GM12878 (cell line): Measurements from ENCODE around the gene DTD1. TPM values are rescaled to one million over a fixed set of nuclear protein-coding genes. Genes with fewer than 3 reads are reported as not detected.

Experiments used
- ATAC-seq: fragments of 200-7000 bp; cut with Tn5 transposase; 3 replicates; pipeline ENCODE4 v1.9.1; 2020; ENCODE audit warnings: mild to moderate bottlenecking, moderate library complexity
- BruUV-seq: library from RNA; stranded (reverse); fragments of 400-500 nt; replicated peaks from 2 replicates; lab custom pipeline; 2021; lab: Mats Ljungman, UMichigan
- CTCF ChIA-PET: fragments of 300-600 bp; sonication (Branson Sonifier 250); formaldehyde crosslinking; extraction: SDS; loops from one replicate; lab custom pipeline; 2021; ENCODE audit warnings: inconsistent platforms; lab: Yijun Ruan, JAX
- POLR2A ChIA-PET: fragments of 350-600 bp; formaldehyde crosslinking; extraction: SDS; loops from one replicate; lab custom pipeline; 2021; ENCODE audit warnings: inconsistent platforms; lab: Charles Lee
- RAD21 ChIA-PET: fragments of 300-600 bp; sonication (Branson Sonifier 250); formaldehyde crosslinking; loops from one replicate; lab custom pipeline; 2023; ENCODE audit warnings: antibody characterized with exemption; ENCODE audit not compliant: unreplicated experiment; lab: Charles Lee
- SMC1A ChIA-PET: fragments of 300-600 bp; sonication (Branson Sonifier 250); formaldehyde crosslinking; loops from one replicate; lab custom pipeline; 2023; ENCODE audit not compliant: unreplicated experiment, uncharacterized antibody; lab: Charles Lee
- DNase-seq: peaks from one replicate; pipeline ENCODE4 v3.0.0-alpha.2; 2011; ENCODE audit warnings: low read depth, low spot score
- FAIRE-seq: peaks from 3 replicates; lab custom pipeline; 2011; peaks lifted over from hg19 to GRCh38; lab: Jason Lieb, UNC
- H2AFZ ChIP-seq: 2 replicates; pipeline ENCODE4 v1.6.0; 2011; ENCODE audit warnings: low read depth, low read length, control low read depth; ENCODE audit not compliant: control insufficient read depth
- H3K27ac ChIP-seq: 2 replicates; pipeline ENCODE4 v1.5.1; 2011; ENCODE audit warnings: control low read depth; ENCODE audit not compliant: control insufficient read depth, insufficient read depth
- H3K27me3 ChIP-seq, 2 experiments: replicated peaks in 1 of 2; 2 replicates each; pipeline versions ENCODE4 v1.6.0 to v1.6.1; 2011; ENCODE audit warnings: low read length in 1 of 2; ENCODE audit not compliant: control insufficient read depth in 2 of 2, insufficient read depth in 2 of 2
- H3K36me3 ChIP-seq, 2 experiments: 2 replicates each; pipeline ENCODE4 v1.5.1; 2011; ENCODE audit warnings: low read length in 1 of 2; ENCODE audit not compliant: control insufficient read depth in 2 of 2, insufficient read depth in 2 of 2
- H3K4me1 ChIP-seq: 2 replicates; pipeline ENCODE4 v1.6.1; 2011; ENCODE audit warnings: mild to moderate bottlenecking, low read length, moderate library complexity, mixed read lengths; ENCODE audit not compliant: control insufficient read depth, insufficient read depth
- H3K4me2 ChIP-seq: 2 replicates; pipeline ENCODE4 v1.6.0; 2011; ENCODE audit warnings: control low read depth; ENCODE audit not compliant: control insufficient read depth, insufficient read depth
- H3K4me3 ChIP-seq: fragments of 200-600 bp; sonication (generic); 2 replicates; pipeline ENCODE4 v1.5.1; 2016
- H3K79me2 ChIP-seq: 2 replicates; pipeline ENCODE4 v1.6.0; 2011; ENCODE audit warnings: low read length; ENCODE audit not compliant: control insufficient read depth, insufficient read depth
- H3K9ac ChIP-seq: 2 replicates; pipeline ENCODE4 v1.8.0; 2011; ENCODE audit warnings: low read length, control low read depth, mixed read lengths; ENCODE audit not compliant: control insufficient read depth, insufficient read depth
- H3K9me3 ChIP-seq: replicated peaks from 3 replicates; pipeline ENCODE4 v1.5.1; 2011; ENCODE audit warnings: mild to moderate bottlenecking, low read length; ENCODE audit not compliant: control insufficient read depth, insufficient read depth
- H4K20me1 ChIP-seq: 2 replicates; pipeline ENCODE4 v1.6.0; 2011; ENCODE audit not compliant: control insufficient read depth, insufficient read depth
- ASH2L ChIP-seq: fragments of 300-600, 200-600 bp; sonication (generic); IDR thresholded peaks from 2 replicates; pipeline ENCODE4 v1.6.1; 2017; ENCODE audit warnings: low read depth, mild to moderate bottlenecking, borderline replicate concordance
- ATF7 ChIP-seq: fragments of 450-650 bp; IDR thresholded peaks from 2 replicates; pipeline ENCODE4 v1.6.1; 2016; ENCODE audit warnings: low read depth, mild to moderate bottlenecking
- CHD1 ChIP-seq: IDR thresholded peaks from 2 replicates; pipeline ENCODE4 v1.6.1; 2012; ENCODE audit warnings: low read depth, low read length, improper control_type of control experiment
- E2F8 ChIP-seq: fragments of 450-650 bp; IDR thresholded peaks from 2 replicates; pipeline ENCODE4 v1.6.1; 2018; ENCODE audit warnings: mild to moderate bottlenecking, low read depth, moderate library complexity; ENCODE audit not compliant: partially characterized antibody
- EED ChIP-seq: sonication (generic); IDR thresholded peaks from 2 replicates; pipeline ENCODE4 v1.6.1; 2016; ENCODE audit warnings: antibody characterized with exemption, low read depth
- GABPA ChIP-seq: IDR thresholded peaks from 2 replicates; pipeline ENCODE4 v1.6.1; 2014; ENCODE audit warnings: antibody characterized with exemption, low read depth, mild to moderate bottlenecking, inconsistent platforms
- NFXL1 ChIP-seq: fragments of 450-650 bp; IDR thresholded peaks from 2 replicates; pipeline ENCODE4 v1.6.1; 2017; ENCODE audit warnings: antibody characterized with exemption, mild to moderate bottlenecking, borderline replicate concordance
- PAX5 ChIP-seq: IDR thresholded peaks from 2 replicates; pipeline ENCODE4 v1.6.1; 2011; ENCODE audit warnings: low read depth, low read length, borderline replicate concordance
- SPI1 ChIP-seq: IDR thresholded peaks from 2 replicates; pipeline ENCODE4 v1.6.1; 2011; ENCODE audit warnings: low read depth, mild to moderate bottlenecking, low read length, moderate library complexity, borderline replicate concordance; ENCODE audit not compliant: insufficient read depth
- ZNF24 ChIP-seq: fragments of 450-650 bp; IDR thresholded peaks from 2 replicates; pipeline ENCODE4 v1.6.1; 2017; ENCODE audit warnings: antibody characterized with exemption, mild to moderate bottlenecking
- WGBS: methylation state at CpG from one replicate; pipeline ENCODE4 v1.1.6; 2016; ENCODE audit warnings: low lambda C conversion rate; ENCODE audit not compliant: insufficient replicate concordance, insufficient coverage; ENCODE audit errors: missing lambda C conversion rate; 5-methylcytosine and 5-hydroxymethylcytosine counted together
- in situ Hi-C: fragments of 300-500 bp; cut with MboI; formaldehyde crosslinking; loops from 9 replicates; pipeline ENCODE4 v1.14.3; 2018; ENCODE audit warnings: mixed read lengths
- intact Hi-C: fragments of 100-400 bp; cut with micrococcal nuclease; formaldehyde crosslinking; loops from one replicate; pipeline ENCODE4 v1.14.2; 2022; ENCODE audit not compliant: unreplicated experiment
- polyA plus RNA-seq, 11 experiments: library from polyadenylated mRNA; depleted of rRNA in 4 of 11; unstranded in 6 of 11; stranded (reverse) in 5 of 11; fragments of >200 nt; fragmentation: Nextera tagmentation in 4 of 11; fragmentation: Illumina TruSeq in 1 of 11; extraction: Ambion mirVana in 4 of 11; extraction: Trizol in 1 of 11; gene quantifications; 1 replicate in 1 of 11; 2 replicates in 10 of 11; pipeline versions ENCODE4 v1.2.1 to v1.2.3, GENCODE V29; 2011 to 2016; ENCODE audit warnings: inconsistent platforms in 2 of 11, missing spikeins in 2 of 11, low read depth in 1 of 11
- total RNA-seq, 4 experiments: library from RNA; depleted of rRNA in 3 of 4; stranded (reverse); fragments of >200 nt in 3 of 4; fragmentation: Illumina TruSeq in 1 of 4; extraction: Trizol in 1 of 4; gene quantifications; 2 replicates each; pipeline versions ENCODE4 v1.2.1 to v1.2.3, GENCODE V29; 2013 to 2021

Gene DTD1
- total and polyA plus RNA-seq, 10 of the 15 experiments (the other 5 are each of a cell fraction or from before 2014, with no cell fraction given): 24.3 to 99.8 (median 63.3) TPM

- Histone ChIP-seq H2AFZ (no peak overlapping the region), H3K4me2 (no peak overlapping the region), H3K4me3 (no peak overlapping the region), H4K20me1 (no peaks in the 10 kb centered on the region), H3K4me1 (no peaks in the 10 kb centered on the region), H3K27me3 (no peaks in the 10 kb centered on the region), H3K9me3 (no peaks in the 10 kb centered on the region), H3K36me3 (no peaks in the 10 kb centered on the region; a peak in 1 of 4 replicates), H3K9ac (no peak overlapping the region), H3K27ac (no peak overlapping the region), H3K79me2 (no peaks in the 10 kb centered on the region)
- intact Hi-C loops (no loop called here), in situ Hi-C loops (no loop called here)
- no peak for ATAC-seq
- no peak for DNase-seq
- SMC1A ChIA-PET: interaction anchor here (1.0 to 2.8 kb wide), 7 partner anchors 10 to 84 kb away, joined by 3 to 13 read pairs (median 4); no protein-coding TSS in a partner anchor
- TF ChIP-seq ASH2L (no peak), ZNF24 (no peak), PAX5 (no peak), EED (no peak), SPI1 (no peak), GABPA (no peak), NFXL1 (no peak), CHD1 (no peak), ATF7 (no peak), E2F8 (no peak)
- CTCF ChIA-PET: interaction anchor here (0.5 to 2.1 kb wide), 4 partner anchors 10 to 132 kb away, joined by 3 to 11 read pairs (median 5); no protein-coding TSS in a partner anchor
- no peak for FAIRE-seq
- RAD21 ChIA-PET: interaction anchor here (1.7 kb wide), 1 partner anchor 85 kb away, joined by 6 read pairs; no protein-coding TSS in a partner anchor
- no TSS peak for BruUV-seq
- WGBS: 53% methylated on average over 1 of the region's 1 CpG
- POLR2A ChIA-PET: no interaction called here
Observed at GRCh38 chr20:18717062-18717461, 129.2 kb downstream of the DTD1 start.
